Aorta (tissue), 5 donors: Measurements from ENCODE around the gene IFT20. TPM values are rescaled to one million over a fixed set of nuclear protein-coding genes. Genes with fewer than 3 reads are reported as not detected.

Experiments used
- ATAC-seq: fragments of 200-7000 bp; cut with Tn5 transposase; one replicate; pipeline ENCODE4 v1.9.1; 2022; ENCODE audit warnings: moderate library complexity; ENCODE audit not compliant: low FRiP score
- DNase-seq, 2 donors: peaks; one replicate each; pipeline ENCODE4 v3.0.0-alpha.2; 2020
- H3K27ac ChIP-seq, 2 donors: one replicate each; pipeline ENCODE4 v1.5.1; 2013; ENCODE audit warnings: low read length in 2 of 2, mild to moderate bottlenecking in 2 of 2, moderate library complexity in 2 of 2, control low read depth in 1 of 2, inconsistent platforms in 1 of 2, low read depth in 1 of 2
- H3K27me3 ChIP-seq, 2 donors: one replicate each; pipeline ENCODE4 v1.6.1; 2013; ENCODE audit warnings: control low read depth in 1 of 2, low read length in 1 of 2, mild to moderate bottlenecking in 1 of 2, moderate library complexity in 1 of 2; ENCODE audit not compliant: insufficient read depth in 2 of 2, control insufficient read depth in 1 of 2
- H3K36me3 ChIP-seq, 2 donors: one replicate each; pipeline ENCODE4 v1.6.1; 2013; ENCODE audit warnings: control low read depth in 1 of 2, low read length in 1 of 2, mild to moderate bottlenecking in 1 of 2; ENCODE audit not compliant: insufficient read depth in 2 of 2, control insufficient read depth in 1 of 2
- H3K4me1 ChIP-seq, 2 donors: one replicate each; pipeline ENCODE4 v1.6.1; 2013; ENCODE audit warnings: low read length in 2 of 2, control low read depth in 1 of 2, mild to moderate bottlenecking in 1 of 2, moderate library complexity in 1 of 2; ENCODE audit not compliant: insufficient read depth in 2 of 2, control insufficient read depth in 1 of 2
- H3K4me3 ChIP-seq, 2 donors: one replicate each; pipeline ENCODE4 v1.5.1; 2013; ENCODE audit warnings: low read length in 2 of 2, control low read depth in 1 of 2, mild to moderate bottlenecking in 1 of 2
- H3K9me3 ChIP-seq: one replicate; pipeline ENCODE4 v1.6.1; 2013; ENCODE audit warnings: mild to moderate bottlenecking, low read length; ENCODE audit not compliant: control insufficient read depth
- WGBS, 2 donors: extraction: QIAGEN DNeasy Blood & Tissue Kit; methylation state at CpG; one replicate each; pipeline ENCODE4 v1.1.7; 2013; 5-methylcytosine and 5-hydroxymethylcytosine counted together
- intact Hi-C, 2 donors: fragments of 100-400 bp; cut with DNase I; formaldehyde crosslinking; loops; one replicate each; pipeline versions ENCODE4 v1.14.2 to v1.15.0; 2022
- polyA plus RNA-seq, 2 donors: library from polyadenylated mRNA; stranded (reverse); fragments of 200-250 nt; gene quantifications; one replicate each; pipeline ENCODE4 v1.2.3, GENCODE V29; 2013
- total RNA-seq, 2 donors: library from RNA; stranded (reverse); fragmentation: NEBNext Ultra II Directional; extraction: Animal tissue kit (Norgen Biotek cat#: 25700); gene quantifications; one replicate each; pipeline ENCODE4 v1.2.1, GENCODE V29; 2021
- donor health status: healthy with polysubstance abuse.
- donor health status: Bipolar disorder and iron deficiency.
- donor health status: DM: no; HTN: no; CAD: no.
- donor health status: DM: no; HTN: no; CAD: no.
- donor health status: DM: yes; HTN: yes; CAD: no.

The IFT20 gene
- total and polyA plus RNA-seq, 4 donors, result 34.5 to 74.3 (median 54.0) TPM

DNA sequence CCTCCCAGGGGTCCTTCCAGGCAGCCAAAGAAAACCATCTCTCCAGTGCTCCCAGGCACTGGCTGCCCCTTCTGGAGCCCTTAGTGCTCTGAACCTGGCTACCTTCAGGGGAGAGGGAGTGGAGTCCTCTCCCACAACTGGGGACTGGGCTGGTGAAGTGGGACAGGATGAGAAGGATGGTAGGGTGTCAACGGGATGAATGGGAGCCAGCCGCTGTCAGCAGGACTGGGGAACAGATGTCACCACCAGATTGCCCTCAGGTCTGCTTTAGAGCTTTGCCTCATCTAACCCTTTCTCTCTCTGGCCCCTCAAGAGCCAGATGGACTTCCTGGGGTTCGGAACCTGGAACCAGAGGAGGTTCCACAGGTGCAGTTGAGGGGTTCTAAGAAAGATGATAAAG, 30.2 kb upstream of the IFT20 start:
- no peaks in the 10 kb centered on the region for H3K9me3 ChIP-seq
- peaks cover 2 to 3% of the 10 kb centered on the region in 2 donors for H3K36me3 ChIP-seq
- DNase-seq, result peak in 1 of 2 donors; percentile 32
- no peak overlapping the region for H3K4me3 ChIP-seq
- WGBS, 2 donors, result 87 to 94% methylated on average over 3 of the region's 3 CpGs
- no peak for ATAC-seq
- intact Hi-C loops, result no loop called here
- H3K27ac ChIP-seq, result no peak overlapping the region
- H3K4me1 ChIP-seq, result no peaks in the 10 kb centered on the region
- H3K27me3 ChIP-seq, result no peaks in the 10 kb centered on the region

DNA sequence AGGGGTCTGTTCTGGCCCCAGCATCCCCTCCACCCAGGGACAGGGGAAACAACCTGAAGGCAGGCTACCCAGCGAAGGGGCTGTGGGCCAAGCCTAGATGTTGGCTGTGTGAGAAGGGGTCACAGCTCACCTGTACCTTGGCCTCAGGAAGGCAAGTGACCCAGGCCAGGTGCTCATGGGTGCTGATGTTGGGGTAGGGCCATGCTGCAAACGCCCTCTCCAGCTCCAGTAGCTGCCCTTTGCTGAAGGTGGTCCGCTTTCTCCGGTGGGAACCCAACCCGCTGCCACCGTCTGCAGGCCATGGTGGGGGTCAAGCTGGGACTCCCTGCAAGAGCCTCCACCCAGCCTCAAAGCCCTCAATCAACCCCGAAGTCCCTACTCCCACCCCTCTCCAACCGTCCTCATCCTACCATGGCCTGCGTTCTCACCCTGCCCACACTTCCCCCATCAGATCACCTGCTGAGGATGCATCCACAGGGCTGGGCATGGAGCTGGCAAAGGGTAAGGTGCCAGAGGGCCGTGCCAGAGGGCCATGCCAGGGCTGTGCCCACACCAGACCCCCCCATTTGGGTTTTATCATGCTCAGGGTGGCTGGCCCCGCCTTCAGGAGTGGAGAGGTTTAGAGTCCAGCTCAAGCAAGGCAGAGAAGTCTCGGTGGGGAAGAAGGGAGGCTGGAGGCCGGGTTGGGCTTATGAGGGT, 29.5 kb upstream of the IFT20 start, which contains the start of gene SEBOX:
TSS of gene SEBOX (minus strand) at position 535 of the 699 bp plus-strand sequence. CDS start at position 487, 48 bp downstream.
- H3K4me3 ChIP-seq, result no peak within 1 kb of the TSS
- DNase-seq (peak in 1 of 2 donors; percentile 66), ATAC-seq (no peak)
- no peak within 1 kb of the TSS for H3K27ac ChIP-seq
- no peaks in the 10 kb centered on the region for H3K9me3 ChIP-seq
- no peaks in the 10 kb centered on the region for H3K4me1 ChIP-seq
- H3K36me3 ChIP-seq, result peaks cover 2 to 4% of the 10 kb centered on the region in 2 donors
- 83 to 84% methylated on average over 11 to 13 of the region's 13 CpGs for WGBS, 2 donors
- intact Hi-C loops, result no loop called here
- no peaks in the 10 kb centered on the region for H3K27me3 ChIP-seq

DNA sequence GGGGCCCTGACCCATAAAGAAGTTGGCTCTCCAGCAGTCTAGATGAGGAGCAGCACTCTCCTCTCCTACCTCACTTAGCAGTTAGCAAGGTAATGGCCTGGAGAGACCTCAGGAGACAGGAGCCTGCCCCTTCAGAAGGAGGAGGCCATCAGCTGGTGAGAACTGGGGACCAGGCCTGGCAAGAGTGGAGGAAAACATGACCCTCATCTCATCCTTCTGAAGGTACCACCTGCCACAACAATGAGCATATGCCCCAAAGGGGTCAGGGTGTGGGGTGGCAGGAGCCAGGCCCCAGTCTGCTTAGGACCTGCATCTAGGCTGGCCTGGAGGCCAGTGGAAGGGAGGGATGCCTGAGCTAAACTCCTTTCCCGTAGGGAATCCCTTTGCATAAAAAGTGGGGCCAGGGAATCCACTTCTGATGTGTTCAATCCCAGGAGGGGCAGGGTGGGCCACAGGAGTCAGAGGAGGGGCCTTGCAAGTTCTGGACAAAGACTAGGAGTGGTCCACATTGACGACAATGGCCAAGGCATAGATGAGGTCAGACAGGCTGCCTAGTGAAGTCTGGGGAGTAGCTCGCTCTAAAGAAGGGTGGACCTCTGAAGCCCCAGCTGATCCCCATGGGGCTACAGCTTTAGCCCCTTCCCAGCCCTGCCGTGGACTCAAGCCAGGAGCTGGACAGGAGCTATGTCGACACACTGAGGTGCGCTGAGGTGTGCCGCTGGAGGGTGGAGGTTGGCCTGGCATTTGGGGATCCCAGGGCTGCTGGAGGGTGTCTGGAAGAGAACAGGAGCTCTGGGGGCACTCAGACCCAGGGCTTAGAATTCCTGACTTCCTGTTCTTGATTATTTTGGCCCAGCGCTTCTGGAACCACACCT, 28.7 kb upstream of the IFT20 start:
- no peak overlapping the region for H3K27ac ChIP-seq
- intact Hi-C loops, result no loop called here
- DNase-seq (peak in 1 of 2 donors; percentile 45), ATAC-seq (no peak)
- no peaks in the 10 kb centered on the region for H3K27me3 ChIP-seq
- H3K4me1 ChIP-seq, result no peaks in the 10 kb centered on the region
- WGBS, 2 donors, result 86 to 92% methylated on average over 8 of the region's 8 CpGs
- H3K36me3 ChIP-seq, result peaks cover 2 to 4% of the 10 kb centered on the region in 2 donors
- H3K9me3 ChIP-seq, result no peaks in the 10 kb centered on the region
- no peak overlapping the region for H3K4me3 ChIP-seq

DNA sequence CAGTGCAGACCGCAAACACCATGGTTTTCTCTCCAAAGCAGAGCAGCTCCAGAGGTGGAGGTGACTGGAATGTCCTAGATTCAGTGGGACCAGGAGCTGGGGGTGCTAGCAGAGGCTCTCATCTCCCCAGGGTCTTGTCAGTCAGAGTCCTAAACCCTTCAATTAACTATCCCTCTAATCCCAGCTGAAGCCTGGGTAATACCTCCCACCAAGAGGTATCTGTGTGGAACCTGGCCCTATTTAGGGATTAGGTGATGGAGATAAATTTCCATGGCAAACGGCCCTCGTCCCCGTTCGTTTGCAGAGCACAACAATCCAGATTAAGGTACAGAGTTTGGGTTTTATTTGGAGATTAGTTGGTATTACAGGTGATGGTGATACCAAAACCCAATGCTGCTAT, 27.9 kb upstream of the IFT20 start:
- DNase-seq, result peak in 1 of 2 donors; percentile 7
- 85% methylated on average over 5 of the region's 5 CpGs for WGBS, 2 donors
- Histone ChIP-seq H3K27me3 (no peaks in the 10 kb centered on the region), H3K4me1 (no peaks in the 10 kb centered on the region), H3K36me3 (peaks cover 2 to 4% of the 10 kb centered on the region in 2 donors), H3K27ac (no peak overlapping the region), H3K4me3 (no peak overlapping the region), H3K9me3 (no peaks in the 10 kb centered on the region)
- intact Hi-C loops, result no loop called here
- ATAC-seq, result no peak

DNA sequence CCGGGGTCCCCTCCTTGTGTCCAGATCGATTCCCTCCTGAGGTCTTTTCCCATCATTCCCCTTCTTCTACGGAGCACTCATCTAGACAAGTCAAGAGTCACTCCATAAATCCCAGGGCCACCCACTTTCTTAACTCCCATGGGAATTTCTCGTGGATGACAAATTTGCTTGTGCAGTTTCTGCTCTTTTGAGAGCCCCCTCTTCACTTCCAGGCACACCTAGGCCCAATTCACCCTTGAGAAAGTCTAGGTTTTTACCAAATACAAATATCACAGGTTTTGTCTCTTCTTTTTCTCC, 22.6 kb upstream of the IFT20 start:
- peak overlapping the region; percentile 9 to 69 for H3K4me3 ChIP-seq

DNA sequence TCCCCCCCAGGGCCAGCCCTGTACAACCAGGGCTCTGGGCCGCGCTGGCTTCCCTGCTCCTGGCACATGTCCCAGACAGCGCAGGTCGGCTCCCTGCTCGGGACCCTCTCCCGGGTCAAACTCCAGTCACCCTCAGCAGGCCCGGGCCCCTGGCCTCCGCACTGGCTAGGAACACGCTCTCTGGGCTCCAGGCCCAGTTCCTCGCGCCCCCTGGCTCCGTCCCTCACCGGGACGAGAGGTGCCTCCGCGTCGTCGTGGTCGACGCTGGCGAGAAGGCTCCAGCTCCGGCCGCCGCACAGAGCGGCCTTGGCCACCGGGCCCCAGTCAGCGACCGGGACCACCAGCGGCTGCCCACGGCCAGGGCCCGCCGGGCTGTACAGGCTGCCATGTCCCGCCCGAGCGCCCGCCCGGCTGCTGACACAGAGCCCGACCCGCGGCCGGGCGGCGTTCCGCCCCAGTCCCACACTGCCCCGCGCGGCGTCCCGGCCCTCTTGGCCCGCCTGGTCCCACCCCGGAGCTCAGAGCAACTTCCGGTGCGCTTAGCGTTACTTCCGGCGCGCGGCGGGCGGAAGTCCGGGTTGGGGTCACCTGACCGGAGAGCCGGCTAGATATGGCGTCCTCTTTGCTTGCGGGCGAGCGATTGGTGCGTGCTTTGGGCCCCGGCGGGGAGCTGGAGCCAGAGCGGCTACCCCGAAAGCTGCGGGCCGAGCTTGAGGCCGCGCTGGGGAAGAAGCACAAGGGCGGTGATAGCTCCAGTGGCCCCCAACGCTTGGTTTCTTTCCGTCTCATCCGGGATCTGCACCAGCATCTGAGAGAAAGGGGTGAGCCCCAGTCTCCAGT, 22.0 kb upstream of the IFT20 start, which contains the start of gene POLDIP2:
TSS of gene POLDIP2 (minus strand) at position 467 of the 840 bp plus-strand sequence. CDS start at position 388, 79 bp downstream.
- peaks cover 2 to 6% of the 10 kb centered on the region in 2 donors for H3K36me3 ChIP-seq
- no peaks in the 10 kb centered on the region for H3K4me1 ChIP-seq
- intact Hi-C loops, result loop anchor here in 1 of 2 donors (2.0 kb wide), 1 partner anchor 20 kb away; no protein-coding TSS in a partner anchor
- ATAC-seq (peak; percentile 99), DNase-seq (peak; percentile 98)
- peak within 1 kb of the TSS; percentile 6 to 77 for H3K27ac ChIP-seq
- peak within 1 kb of the TSS; percentile 86 to 91 for H3K4me3 ChIP-seq
- 0 to 1% methylated on average over 69 to 80 of the region's 80 CpGs for WGBS, 2 donors
- no peaks in the 10 kb centered on the region for H3K27me3 ChIP-seq
- H3K9me3 ChIP-seq, result no peaks in the 10 kb centered on the region

More for the DNA sequence above, 22.6 kb upstream of the IFT20 start:
- 3 to 6% methylated on average over 4 of the region's 4 CpGs for WGBS, 2 donors
- H3K27me3 ChIP-seq, result no peaks in the 10 kb centered on the region
- intact Hi-C loops, result loop anchor here in 1 of 2 donors (2.0 kb wide), 1 partner anchor 21 kb away; no protein-coding TSS in a partner anchor
- H3K9me3 ChIP-seq, result no peaks in the 10 kb centered on the region
- DNase-seq, result peak in 1 of 2 donors; percentile 11
- ATAC-seq, result no peak
- no peaks in the 10 kb centered on the region for H3K4me1 ChIP-seq
- H3K36me3 ChIP-seq, result peaks cover 2 to 6% of the 10 kb centered on the region in 2 donors
- peak overlapping the region; percentile 6 to 33 for H3K27ac ChIP-seq

DNA sequence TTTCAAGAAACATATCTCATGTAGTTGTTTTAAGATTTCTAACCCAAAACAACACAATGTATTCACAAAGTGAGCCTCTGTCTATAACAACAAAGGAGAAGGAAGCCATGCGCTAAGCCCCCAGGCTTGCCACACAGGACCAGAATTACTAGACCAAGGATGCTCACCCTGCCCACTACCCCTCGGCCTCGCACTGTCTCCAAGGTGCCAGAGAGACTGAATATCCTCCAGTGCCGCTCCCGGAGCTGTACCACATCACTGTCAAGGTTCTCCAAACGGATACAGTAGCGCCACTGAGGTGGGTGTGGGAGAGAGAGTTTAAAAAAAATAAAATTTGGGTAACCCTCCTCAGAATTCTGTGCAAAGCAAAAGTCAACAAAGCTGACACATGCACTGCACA, 15.0 kb upstream of the IFT20 start:
- Histone ChIP-seq H3K4me1 (peaks cover 3 to 4% of the 10 kb centered on the region in 2 donors), H3K36me3 (peaks cover 7% of the 10 kb centered on the region in 2 donors), H3K27me3 (no peaks in the 10 kb centered on the region), H3K9me3 (no peaks in the 10 kb centered on the region), H3K27ac (no peak overlapping the region), H3K4me3 (no peak overlapping the region)
- intact Hi-C loops, result no loop called here
- WGBS, 2 donors, result 87 to 94% methylated on average over 7 of the region's 7 CpGs
- no peak for DNase-seq
- ATAC-seq, result no peak

DNA sequence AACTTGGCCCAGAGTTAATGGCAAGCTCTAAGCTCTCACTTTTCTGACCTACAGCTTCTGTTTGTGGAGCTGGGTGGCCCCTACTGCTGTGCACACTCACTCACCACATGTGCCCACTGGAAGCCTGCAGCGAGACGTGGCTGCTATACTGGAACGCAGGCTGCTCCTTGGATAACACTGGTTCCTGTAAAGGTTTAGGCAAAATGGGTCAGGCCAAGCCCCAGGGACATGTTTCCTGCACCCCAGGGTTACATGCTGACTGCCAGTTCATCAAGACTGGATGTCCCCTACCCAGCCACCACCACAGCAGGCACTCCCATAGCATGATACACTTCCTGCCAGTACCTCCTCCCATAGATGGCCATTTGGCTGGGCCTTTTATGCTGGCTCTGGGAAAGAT, 13.7 kb upstream of the IFT20 start:
- H3K27me3 ChIP-seq, result no peaks in the 10 kb centered on the region
- H3K36me3 ChIP-seq, result peaks cover 7 to 8% of the 10 kb centered on the region in 2 donors
- ATAC-seq (no peak), DNase-seq (no peak)
- 60 to 70% methylated on average over 3 of the region's 3 CpGs for WGBS, 2 donors
- H3K27ac ChIP-seq, result no peak overlapping the region
- no peak overlapping the region for H3K4me3 ChIP-seq
- H3K9me3 ChIP-seq, result no peaks in the 10 kb centered on the region
- peaks cover 3 to 4% of the 10 kb centered on the region in 2 donors for H3K4me1 ChIP-seq
- intact Hi-C loops, result no loop called here
